HG03439 (cell line): ENCODE measurements around the gene AHRR.
"Not testable (repeated sequence)": the region's sequence is repeated elsewhere in the genome, so short reads cannot be mapped to it uniquely, and the experiment has no call there.

Source experiments
- ATAC-seq: cut with Tn5 transposase; IDR thresholded peaks from one replicate; pipeline ENCODE4 v1.9.1; 2021; ENCODE audit warnings: mild to moderate bottlenecking, moderate library complexity; ENCODE audit not compliant: unreplicated experiment

Gene AHRR

DNA sequence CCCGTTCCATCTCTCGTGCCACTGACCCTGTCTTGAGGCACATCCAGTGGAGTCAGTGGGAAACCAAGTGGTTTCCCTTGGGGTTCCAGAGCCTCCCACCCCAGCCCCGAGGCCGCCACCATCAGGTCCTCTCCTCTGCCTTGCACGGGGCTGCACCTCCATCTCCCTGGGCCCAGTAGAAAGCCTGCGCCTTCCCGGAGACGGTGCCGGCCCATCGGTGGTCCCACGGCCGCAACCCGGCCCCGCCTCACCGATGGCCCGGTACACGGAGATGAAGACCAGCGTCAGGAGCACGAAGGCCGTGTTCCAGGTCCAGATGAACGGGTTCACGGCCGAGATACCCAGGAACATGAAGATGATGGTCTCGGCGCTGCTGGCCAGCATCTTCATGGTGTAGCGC, 161.5 kb downstream of the AHRR start:
- no peak for ATAC-seq

DNA sequence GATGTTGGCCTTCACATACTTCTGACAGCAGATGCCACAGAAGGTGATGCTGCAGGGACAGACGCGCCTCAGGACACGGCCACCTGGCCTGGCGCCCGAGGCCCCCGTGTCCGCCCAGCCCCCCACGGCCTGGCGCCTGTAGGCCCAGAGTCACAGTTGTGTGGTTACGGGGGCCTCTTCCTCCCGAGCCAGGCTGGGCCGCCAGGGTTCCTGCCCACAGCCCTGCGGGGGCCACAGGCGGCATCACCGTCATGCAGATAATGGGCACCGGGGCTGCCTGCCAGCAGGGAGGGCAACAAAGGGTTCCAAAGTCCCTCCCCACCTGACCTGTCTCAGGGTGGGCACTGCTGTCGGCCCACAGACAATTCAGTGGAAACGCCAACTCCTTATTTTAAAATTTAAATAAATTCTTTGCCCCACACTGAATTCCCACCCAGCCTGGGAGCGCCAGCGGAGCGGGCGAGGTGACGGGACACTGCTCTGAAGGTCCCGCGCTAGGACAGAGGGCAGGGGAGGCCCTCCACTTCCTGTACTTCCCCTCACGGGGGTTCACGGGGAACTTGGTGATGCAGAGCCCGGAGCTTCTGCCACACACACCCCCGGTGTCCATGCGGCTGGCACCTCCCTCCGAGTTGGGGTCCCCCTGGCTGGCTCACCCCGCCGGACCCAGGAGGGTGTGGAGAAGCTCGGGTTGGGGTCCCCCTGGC, 162.1 kb downstream of the AHRR start:
- no peak for ATAC-seq

DNA sequence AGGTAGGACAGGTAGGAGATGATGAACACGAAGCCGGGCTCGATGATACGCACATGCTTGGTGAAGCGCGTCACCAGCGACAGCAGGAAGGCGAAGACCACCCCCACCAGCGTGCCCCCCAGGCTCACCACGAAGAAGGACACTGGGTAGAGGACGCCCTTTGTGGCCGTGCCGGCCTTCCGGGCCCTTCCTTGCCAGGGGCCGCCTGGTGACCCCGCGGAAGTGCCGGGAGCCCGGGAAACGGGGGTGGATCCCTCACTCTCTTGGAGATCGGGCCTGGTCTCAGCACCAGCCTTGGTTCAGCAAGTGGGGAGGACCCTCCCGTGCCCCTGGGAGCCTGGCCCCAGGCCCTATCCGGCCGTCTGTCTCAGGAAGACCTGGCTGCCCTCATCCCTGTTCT, 163.0 kb downstream of the AHRR start:
- ATAC-seq = no peak

DNA sequence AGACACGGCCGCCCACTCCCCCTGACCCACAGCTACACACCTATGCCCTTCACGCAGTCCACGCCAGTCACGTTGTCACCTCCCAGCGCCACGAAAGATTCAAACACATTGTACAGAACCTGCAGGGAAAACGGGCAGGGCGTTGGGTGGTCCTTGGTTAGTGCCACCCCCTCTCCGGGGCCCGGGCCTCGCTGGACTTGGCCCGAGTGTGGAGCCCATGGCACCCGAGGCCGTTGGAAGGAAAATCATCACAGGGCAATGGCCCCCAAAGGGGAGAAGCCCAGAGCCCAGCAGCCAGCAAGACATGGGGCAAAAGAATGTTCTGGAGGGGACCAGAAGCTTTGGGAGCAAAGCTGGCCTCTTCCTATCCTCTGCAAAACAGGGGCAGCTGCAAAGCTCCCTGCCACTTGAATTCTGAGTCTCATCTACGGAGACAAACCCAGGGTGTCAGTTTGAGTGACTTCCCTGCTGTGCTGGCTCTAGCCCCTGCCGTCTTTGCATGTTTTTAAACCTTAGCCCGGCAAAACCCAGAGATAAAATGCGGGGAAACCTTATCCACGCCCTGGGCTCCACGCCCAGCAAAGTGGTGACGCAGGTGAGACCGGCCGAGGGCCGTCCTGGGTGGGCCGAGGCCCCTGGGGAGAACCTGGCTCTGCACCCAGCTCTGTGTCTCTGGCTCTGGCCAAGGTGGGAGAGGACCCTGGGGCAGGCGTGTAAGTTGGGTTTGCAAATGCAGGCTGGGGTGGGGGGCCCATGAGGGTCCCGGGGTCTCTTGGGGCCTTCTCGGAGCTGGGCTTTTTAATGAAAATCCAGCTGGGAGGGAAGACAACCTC, 163.8 kb downstream of the AHRR start:
- no peak for ATAC-seq

DNA sequence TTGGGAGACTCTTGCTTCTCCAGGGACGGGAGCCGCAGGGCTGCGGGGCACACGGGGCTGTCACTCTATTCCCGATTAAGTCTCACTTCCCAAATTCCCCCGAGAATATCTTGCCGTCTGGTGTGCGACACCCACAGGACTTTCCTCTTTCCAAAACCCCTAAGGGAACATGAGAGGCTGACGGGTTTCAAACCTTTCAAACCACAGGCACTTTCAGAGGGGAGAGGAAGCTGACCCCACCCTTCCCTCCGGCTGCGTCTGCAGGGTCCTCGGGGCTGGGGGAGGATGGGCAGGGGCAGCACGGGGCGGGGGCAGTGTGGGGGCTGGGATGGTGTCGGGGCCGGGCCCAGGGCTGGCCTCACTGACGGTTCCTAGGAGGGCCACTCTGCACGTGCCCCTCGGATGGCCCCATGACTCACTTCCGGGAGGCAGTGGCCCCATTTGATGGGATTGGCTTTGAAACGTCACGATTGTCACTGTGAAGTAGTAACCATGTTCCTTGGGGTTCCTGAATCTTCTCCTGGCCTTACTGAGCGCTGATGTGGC, 164.5 kb downstream of the AHRR start:
- no peak for ATAC-seq

DNA sequence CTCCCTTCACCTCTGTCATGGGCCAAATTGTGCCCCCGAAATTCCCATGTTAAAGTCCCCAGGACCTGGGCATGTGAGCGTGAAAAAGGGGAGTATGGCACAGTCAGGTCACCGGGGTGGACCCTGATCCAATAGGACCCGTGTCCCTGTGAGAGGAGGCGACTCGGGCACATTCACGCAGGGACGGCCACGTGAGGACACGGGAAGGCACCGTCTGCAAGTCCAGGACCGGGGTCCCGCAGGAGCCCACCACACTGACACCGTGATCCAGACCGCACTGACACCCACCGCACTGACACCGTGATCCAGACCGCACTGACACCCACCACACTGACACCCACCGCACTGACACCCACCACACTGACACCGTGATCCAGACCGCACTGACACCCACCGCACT, 165.1 kb downstream of the AHRR start:
- not testable (repeated sequence) for ATAC-seq
